Small intestine (tissue), 7 donors: ENCODE data around the gene NRBF2. TPM values are rescaled to one million over a fixed set of nuclear protein-coding genes. Genes with fewer than 3 reads are reported as not detected.

Experiments
- DNase-seq, 2 donors: peaks; one replicate each; pipeline versions ENCODE4 v3.0.0 to v3.0.0-alpha.2; 2013
- FAIRE-seq: peaks from 2 replicates; lab custom pipeline; 2012; peaks lifted over from hg19 to GRCh38; lab: Jason Lieb, UNC
- H3K27ac ChIP-seq, 3 donors: one replicate each; pipeline ENCODE4 v1.5.1; 2013; ENCODE audit warnings: low read length in 2 of 3, mild to moderate bottlenecking in 2 of 3, control low read depth in 1 of 3, inconsistent platforms in 1 of 3, low read depth in 1 of 3, moderate library complexity in 1 of 3
- H3K27me3 ChIP-seq, 3 donors: one replicate each; pipeline ENCODE4 v1.6.1; 2013; ENCODE audit warnings: low read length in 3 of 3, inconsistent platforms in 1 of 3; ENCODE audit not compliant: control insufficient read depth in 3 of 3, insufficient read depth in 3 of 3
- H3K36me3 ChIP-seq, 3 donors: one replicate each; pipeline ENCODE4 v1.6.1; 2013; ENCODE audit warnings: low read length in 3 of 3, inconsistent platforms in 1 of 3, low read depth in 1 of 3, mild to moderate bottlenecking in 1 of 3, moderate library complexity in 1 of 3; ENCODE audit not compliant: control insufficient read depth in 3 of 3, insufficient read depth in 2 of 3
- H3K4me1 ChIP-seq, 3 donors: one replicate each; pipeline ENCODE4 v1.6.1; 2013; ENCODE audit warnings: low read length in 2 of 3, inconsistent platforms in 1 of 3, low read depth in 1 of 3, mild to moderate bottlenecking in 1 of 3, moderate library complexity in 1 of 3; ENCODE audit not compliant: control insufficient read depth in 3 of 3, insufficient read depth in 2 of 3
- H3K4me3 ChIP-seq, 3 donors: one replicate each; pipeline ENCODE4 v1.5.1; 2013; ENCODE audit warnings: low read length in 3 of 3, control low read depth in 1 of 3, inconsistent platforms in 1 of 3, low read depth in 1 of 3, mild to moderate bottlenecking in 1 of 3, moderate library complexity in 1 of 3
- H3K9me3 ChIP-seq, 2 donors: one replicate each; pipeline ENCODE4 v1.6.1; 2013; ENCODE audit warnings: low read depth in 1 of 2, low read length in 1 of 2; ENCODE audit not compliant: control insufficient read depth in 2 of 2, insufficient read depth in 1 of 2
- WGBS, 3 donors: extraction: QIAGEN DNeasy Blood & Tissue Kit; methylation state at CpG; one replicate each; pipeline ENCODE4 v1.1.7; 2013; 5-methylcytosine and 5-hydroxymethylcytosine counted together
- polyA plus RNA-seq, 4 donors: library from polyadenylated mRNA; stranded (reverse) in 3 of 4; unstranded in 1 of 4; fragments of 200-250 nt in 3 of 4; fragments of 120-200 nt in 1 of 4; gene quantifications; one replicate each; pipeline versions ENCODE4 v1.2.1 to v1.2.3, GENCODE V29; 2013
- donor health status: healthy with polysubstance abuse.
- donor health status: control.
- donor health status: control.
- donor health status: Bipolar disorder and iron deficiency.
- donor health status: healthy.

Gene NRBF2
- polyA plus RNA-seq, 4 donors: 14.4 to 40.0 (median 21.7) TPM

GRCh38 chr10:63171926-63172325 lies 38.8 kb downstream of the NRBF2 start:
- 90 to 96% (median 92%) methylated on average over 1 of the region's 1 CpG for WGBS, 3 donors
- peaks cover 0 to 2% (median 0%) of the 10 kb centered on the region in 3 donors for H3K4me1 ChIP-seq
- DNase-seq: no peak
- no peak for FAIRE-seq
- no peaks in the 10 kb centered on the region for H3K27me3 ChIP-seq
- no peak overlapping the region for H3K27ac ChIP-seq
- H3K9me3 ChIP-seq: no peaks in the 10 kb centered on the region
- peaks cover 5 to 17% (median 10%) of the 10 kb centered on the region in 3 donors for H3K36me3 ChIP-seq
- no peak overlapping the region for H3K4me3 ChIP-seq

GRCh38 chr10:63173468-63174232 lies 40.5 kb downstream of the NRBF2 start:
- Histone ChIP-seq H3K27ac (peak overlapping the region in 1 of 3 donors; percentile 5), H3K4me1 (no peaks in the 10 kb centered on the region), H3K36me3 (peaks cover 3 to 17% (median 14%) of the 10 kb centered on the region in 3 donors), H3K27me3 (no peaks in the 10 kb centered on the region), H3K4me3 (no peak overlapping the region), H3K9me3 (no peaks in the 10 kb centered on the region)
- DNase-seq (no peak), FAIRE-seq (no peak)
- WGBS, 3 donors: 97 to 100% (median 100%) methylated on average over 1 of the region's 1 CpG

- Histone ChIP-seq H3K9me3 (no peaks in the 10 kb centered on the region), H3K36me3 (peaks cover 0 to 22% (median 9%) of the 10 kb centered on the region in 3 donors), H3K27ac (no peak overlapping the region), H3K4me1 (no peaks in the 10 kb centered on the region), H3K4me3 (no peak overlapping the region), H3K27me3 (no peaks in the 10 kb centered on the region)
- FAIRE-seq (no peak), DNase-seq (no peak)
- WGBS, 3 donors: 84 to 90% (median 88%) methylated on average over 1 of the region's 1 CpG
These were observed 42.4 kb downstream of the NRBF2 start for GRCh38 chr10:63175534-63175933.

- Histone ChIP-seq H3K9me3 (no peaks in the 10 kb centered on the region), H3K36me3 (peaks cover 10 to 50% (median 31%) of the 10 kb centered on the region in 3 donors), H3K27ac (no peak overlapping the region), H3K4me1 (no peaks in the 10 kb centered on the region), H3K27me3 (no peaks in the 10 kb centered on the region), H3K4me3 (no peak overlapping the region)
- WGBS, 3 donors: 62 to 82% (median 75%) methylated on average over 1 of the region's 1 CpG
- DNase-seq (no peak), FAIRE-seq (no peak)
These were observed 59.7 kb downstream of the NRBF2 start for GRCh38 chr10:63192826-63193225.

- no peak for DNase-seq
- H3K27ac ChIP-seq: no peak overlapping the region
- H3K9me3 ChIP-seq: no peaks in the 10 kb centered on the region
- H3K4me1 ChIP-seq: no peaks in the 10 kb centered on the region
- H3K4me3 ChIP-seq: no peak overlapping the region
- H3K27me3 ChIP-seq: no peaks in the 10 kb centered on the region
- no peak for FAIRE-seq
- H3K36me3 ChIP-seq: peaks cover 4 to 31% (median 20%) of the 10 kb centered on the region in 3 donors
- 75 to 99% (median 90%) methylated on average over 2 of the region's 2 CpGs for WGBS, 3 donors
These were observed 64.4 kb downstream of the NRBF2 start for GRCh38 chr10:63197344-63198092.

GRCh38 chr10:63199716-63200115 lies 66.6 kb downstream of the NRBF2 start:
- no peak overlapping the region for H3K4me3 ChIP-seq
- no peak for DNase-seq
- 92 to 97% (median 96%) methylated on average over 2 of the region's 2 CpGs for WGBS, 3 donors
- no peak overlapping the region for H3K27ac ChIP-seq
- H3K4me1 ChIP-seq: no peaks in the 10 kb centered on the region
- FAIRE-seq: no peak
- H3K9me3 ChIP-seq: no peaks in the 10 kb centered on the region
- peaks cover 4 to 26% (median 12%) of the 10 kb centered on the region in 3 donors for H3K36me3 ChIP-seq
- no peaks in the 10 kb centered on the region for H3K27me3 ChIP-seq

- 68 to 79% (median 78%) methylated on average over 6 of the region's 6 CpGs for whole genome bisulfite sequencing, 3 donors
- FAIRE-seq: no peak
These were observed 67.3 kb downstream of the NRBF2 start for GRCh38 chr10:63200431-63200830.

GRCh38 chr10:63201118-63201517 lies 68.0 kb downstream of the NRBF2 start:
- peaks cover 4 to 18% (median 9%) of the 10 kb centered on the region in 3 donors for H3K36me3 ChIP-seq
- WGBS, 3 donors: 0% methylated on average over 1 of the region's 1 CpG
- no peak overlapping the region for H3K4me3 ChIP-seq
- no peaks in the 10 kb centered on the region for H3K9me3 ChIP-seq
- H3K27me3 ChIP-seq: no peaks in the 10 kb centered on the region
- H3K27ac ChIP-seq: no peak overlapping the region
- no peak for DNase-seq
- H3K4me1 ChIP-seq: no peaks in the 10 kb centered on the region
- FAIRE-seq: no peak

More at GRCh38 chr10:63200431-63200830, 67.3 kb downstream of the NRBF2 start:
- H3K4me1 ChIP-seq: no peaks in the 10 kb centered on the region
- H3K36me3 ChIP-seq: peaks cover 4 to 21% (median 9%) of the 10 kb centered on the region in 3 donors
- H3K27ac ChIP-seq: no peak overlapping the region
- DNase-seq: no peak
- no peaks in the 10 kb centered on the region for H3K9me3 ChIP-seq
- no peak overlapping the region for H3K4me3 ChIP-seq
- no peaks in the 10 kb centered on the region for H3K27me3 ChIP-seq
